Measurements from ENCODE around the gene CMTM5. TPM values are rescaled to one million over a fixed set of nuclear protein-coding genes. Genes with fewer than 3 reads are reported as not detected.

The CMTM5 gene
- polyA plus RNA-seq, 1 donor (not counting 4 experiments of a cell fraction or from before 2014, with no cell fraction given), result not detected

DNA sequence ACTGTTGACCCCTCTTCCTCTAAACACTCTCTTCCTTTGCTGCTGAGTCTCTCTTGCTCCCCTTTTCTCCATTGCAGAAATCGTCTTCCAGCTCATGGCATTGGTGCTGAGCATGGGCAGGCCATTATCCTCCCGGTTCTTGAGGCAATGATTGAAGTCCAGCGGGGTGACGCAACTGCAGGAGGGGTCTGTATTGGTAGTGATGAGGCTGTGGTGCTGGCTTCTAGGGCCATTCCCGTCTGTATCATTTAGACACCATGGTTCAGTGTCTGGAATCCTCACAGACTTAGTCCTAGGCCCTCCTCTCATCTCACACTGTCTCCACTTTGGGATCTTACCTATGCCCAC lies 23.4 kb upstream of the CMTM5 start:
- Histone ChIP-seq H3K4me3 (ENCODE audit: control insufficient read depth in 2 of 3, extremely low read depth in 1 of 3, insufficient read depth in 2 of 3, low read depth in 1 of 3, low read length in 3 of 3) (no peak overlapping the region), H3K27me3 (ENCODE audit: control insufficient read depth, extremely low read depth, insufficient read depth, low read length) (peaks cover 22% of the 10 kb centered on the region), H3K27ac (ENCODE audit: control insufficient read depth, insufficient read depth, low read length) (no peak overlapping the region), H4K20me1 (ENCODE audit: control insufficient read depth, extremely low read depth, insufficient read depth, low read length) (no peaks in the 10 kb centered on the region), H3K4me1 (ENCODE audit: control insufficient read depth, extremely low read depth, insufficient read depth, low read length) (peaks cover 3% of the 10 kb centered on the region), H2AFZ (ENCODE audit: control insufficient read depth, low read length) (no peak overlapping the region), H3K9me3 (ENCODE audit: control insufficient read depth, low read depth, low read length) (no peaks in the 10 kb centered on the region), H3K9me1 (ENCODE audit: control insufficient read depth, extremely low read depth, insufficient read depth, low read length) (no peaks in the 10 kb centered on the region), H3K36me3 (ENCODE audit: control insufficient read depth in 2 of 2, extremely low read depth in 1 of 2, insufficient read depth in 2 of 2, low read length in 2 of 2) (peaks cover 0 to 2% of the 10 kb centered on the region in 2 experiments), H3K4me2 (ENCODE audit: control insufficient read depth, extremely low read depth, insufficient read depth, low read depth, low read length) (no peak overlapping the region), H3K9ac (ENCODE audit: control insufficient read depth, extremely low read depth, insufficient read depth, low read length) (no peak overlapping the region), H3K79me2 (ENCODE audit: control insufficient read depth, insufficient read depth, low read length) (no peaks in the 10 kb centered on the region)
- dilution Hi-C loops (cut with MboI; ENCODE audit: extremely low pct_ligation_motif_present, low sequenced_read_pairs), result no loop called here
- FAIRE-seq (no peak), DNase-seq (ENCODE audit: low read depth, low spot score) (no peak)
- TF ChIP-seq, protein P1, sequence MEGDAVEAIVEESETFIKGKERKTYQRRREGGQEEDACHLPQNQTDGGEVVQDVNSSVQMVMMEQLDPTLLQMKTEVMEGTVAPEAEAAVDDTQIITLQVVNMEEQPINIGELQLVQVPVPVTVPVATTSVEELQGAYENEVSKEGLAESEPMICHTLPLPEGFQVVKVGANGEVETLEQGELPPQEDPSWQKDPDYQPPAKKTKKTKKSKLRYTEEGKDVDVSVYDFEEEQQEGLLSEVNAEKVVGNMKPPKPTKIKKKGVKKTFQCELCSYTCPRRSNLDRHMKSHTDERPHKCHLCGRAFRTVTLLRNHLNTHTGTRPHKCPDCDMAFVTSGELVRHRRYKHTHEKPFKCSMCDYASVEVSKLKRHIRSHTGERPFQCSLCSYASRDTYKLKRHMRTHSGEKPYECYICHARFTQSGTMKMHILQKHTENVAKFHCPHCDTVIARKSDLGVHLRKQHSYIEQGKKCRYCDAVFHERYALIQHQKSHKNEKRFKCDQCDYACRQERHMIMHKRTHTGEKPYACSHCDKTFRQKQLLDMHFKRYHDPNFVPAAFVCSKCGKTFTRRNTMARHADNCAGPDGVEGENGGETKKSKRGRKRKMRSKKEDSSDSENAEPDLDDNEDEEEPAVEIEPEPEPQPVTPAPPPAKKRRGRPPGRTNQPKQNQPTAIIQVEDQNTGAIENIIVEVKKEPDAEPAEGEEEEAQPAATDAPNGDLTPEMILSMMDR (optimal IDR thresholded peaks at IDR 0.05 in 1 of 3, IDR thresholded peaks at IDR 0.05 in 1 of 3, conservative IDR thresholded peaks at IDR 0.05 in 1 of 3; ENCODE audit: extremely low read depth in 1 of 3, insufficient read depth in 2 of 3, low read length in 3 of 3), result no peak
- no peak for TF ChIP-seq EZH2 (IDR thresholded peaks at IDR 0.05; ENCODE audit: low read length)

DNA sequence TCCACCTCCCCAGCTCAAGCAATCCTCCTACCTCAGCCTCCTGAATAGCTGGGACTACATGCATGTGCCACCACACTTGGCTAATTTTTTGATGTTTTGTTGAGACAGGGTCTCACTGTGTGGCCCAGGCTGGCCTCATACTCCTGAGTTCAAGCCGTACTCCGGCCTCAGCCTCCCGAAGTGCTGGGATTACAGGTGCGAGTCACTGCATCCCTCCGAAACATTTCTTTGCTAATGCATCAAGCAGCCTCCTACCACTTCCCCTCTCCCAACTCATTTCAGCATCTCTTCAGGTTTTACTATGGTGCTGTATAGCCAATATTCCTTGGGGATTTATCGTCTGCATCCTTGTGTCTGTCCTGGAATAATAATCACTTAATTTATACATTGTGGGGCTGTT lies 21.9 kb upstream of the CMTM5 start:
- dilution Hi-C loops (cut with MboI; ENCODE audit: extremely low pct_ligation_motif_present, low sequenced_read_pairs), result no loop called here
- Histone ChIP-seq H3K9ac (ENCODE audit: control insufficient read depth, extremely low read depth, insufficient read depth, low read length) (no peak overlapping the region), H3K4me3 (ENCODE audit: control insufficient read depth in 2 of 3, extremely low read depth in 1 of 3, insufficient read depth in 2 of 3, low read depth in 1 of 3, low read length in 3 of 3) (no peak overlapping the region), H3K4me2 (ENCODE audit: control insufficient read depth, extremely low read depth, insufficient read depth, low read depth, low read length) (no peak overlapping the region), H3K27ac (ENCODE audit: control insufficient read depth, insufficient read depth, low read length) (no peak overlapping the region), H3K36me3 (ENCODE audit: control insufficient read depth in 2 of 2, extremely low read depth in 1 of 2, insufficient read depth in 2 of 2, low read length in 2 of 2) (peaks cover 0 to 2% of the 10 kb centered on the region in 2 experiments), H4K20me1 (ENCODE audit: control insufficient read depth, extremely low read depth, insufficient read depth, low read length) (no peaks in the 10 kb centered on the region), H3K4me1 (ENCODE audit: control insufficient read depth, extremely low read depth, insufficient read depth, low read length) (peaks cover 3% of the 10 kb centered on the region), H2AFZ (ENCODE audit: control insufficient read depth, low read length) (no peak overlapping the region), H3K9me1 (ENCODE audit: control insufficient read depth, extremely low read depth, insufficient read depth, low read length) (no peaks in the 10 kb centered on the region), H3K9me3 (ENCODE audit: control insufficient read depth, low read depth, low read length) (no peaks in the 10 kb centered on the region), H3K79me2 (ENCODE audit: control insufficient read depth, insufficient read depth, low read length) (no peaks in the 10 kb centered on the region), H3K27me3 (ENCODE audit: control insufficient read depth, extremely low read depth, insufficient read depth, low read length) (peaks cover 20% of the 10 kb centered on the region)
- no peak for DNase-seq (ENCODE audit: low read depth, low spot score)
- no peak for TF ChIP-seq EZH2 (IDR thresholded peaks at IDR 0.05; ENCODE audit: low read length)
- TF ChIP-seq, protein P1 (optimal IDR thresholded peaks at IDR 0.05 in 1 of 3, IDR thresholded peaks at IDR 0.05 in 1 of 3, conservative IDR thresholded peaks at IDR 0.05 in 1 of 3; ENCODE audit: extremely low read depth in 1 of 3, insufficient read depth in 2 of 3, low read length in 3 of 3), result no peak
- FAIRE-seq, result no peak

Data from keratinocyte (primary cell).